Measurements from ENCODE around the gene ATG2B. TPM values are rescaled to one million over a fixed set of nuclear protein-coding genes. Genes with fewer than 3 reads are reported as not detected.

ATG2B gene
- total and polyA plus RNA-seq, 10 of the 15 experiments (the other 5 are each of a cell fraction or from before 2014, with no cell fraction given), result 0.84 to 15.4 (median 9.9) TPM

DNA sequence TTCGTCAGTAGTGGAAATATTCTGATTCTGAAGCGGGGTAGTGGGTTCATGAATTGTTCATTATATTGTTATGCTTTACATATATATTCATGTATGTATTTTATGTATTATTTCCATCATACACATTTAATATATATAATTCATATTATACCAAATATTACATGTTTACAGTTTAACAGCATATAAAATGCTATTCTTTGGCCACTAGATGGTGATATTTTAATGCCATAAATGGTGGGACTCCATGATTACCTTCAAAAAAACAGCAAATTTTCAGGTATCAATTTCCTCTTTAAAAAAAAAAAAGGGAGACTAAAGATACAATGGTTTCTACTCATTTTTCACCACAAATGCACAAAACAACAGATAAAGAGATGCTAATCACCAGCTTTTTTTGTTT, 66.1 kb downstream of the ATG2B start (continued):
- TF ChIP-seq, protein P1, sequence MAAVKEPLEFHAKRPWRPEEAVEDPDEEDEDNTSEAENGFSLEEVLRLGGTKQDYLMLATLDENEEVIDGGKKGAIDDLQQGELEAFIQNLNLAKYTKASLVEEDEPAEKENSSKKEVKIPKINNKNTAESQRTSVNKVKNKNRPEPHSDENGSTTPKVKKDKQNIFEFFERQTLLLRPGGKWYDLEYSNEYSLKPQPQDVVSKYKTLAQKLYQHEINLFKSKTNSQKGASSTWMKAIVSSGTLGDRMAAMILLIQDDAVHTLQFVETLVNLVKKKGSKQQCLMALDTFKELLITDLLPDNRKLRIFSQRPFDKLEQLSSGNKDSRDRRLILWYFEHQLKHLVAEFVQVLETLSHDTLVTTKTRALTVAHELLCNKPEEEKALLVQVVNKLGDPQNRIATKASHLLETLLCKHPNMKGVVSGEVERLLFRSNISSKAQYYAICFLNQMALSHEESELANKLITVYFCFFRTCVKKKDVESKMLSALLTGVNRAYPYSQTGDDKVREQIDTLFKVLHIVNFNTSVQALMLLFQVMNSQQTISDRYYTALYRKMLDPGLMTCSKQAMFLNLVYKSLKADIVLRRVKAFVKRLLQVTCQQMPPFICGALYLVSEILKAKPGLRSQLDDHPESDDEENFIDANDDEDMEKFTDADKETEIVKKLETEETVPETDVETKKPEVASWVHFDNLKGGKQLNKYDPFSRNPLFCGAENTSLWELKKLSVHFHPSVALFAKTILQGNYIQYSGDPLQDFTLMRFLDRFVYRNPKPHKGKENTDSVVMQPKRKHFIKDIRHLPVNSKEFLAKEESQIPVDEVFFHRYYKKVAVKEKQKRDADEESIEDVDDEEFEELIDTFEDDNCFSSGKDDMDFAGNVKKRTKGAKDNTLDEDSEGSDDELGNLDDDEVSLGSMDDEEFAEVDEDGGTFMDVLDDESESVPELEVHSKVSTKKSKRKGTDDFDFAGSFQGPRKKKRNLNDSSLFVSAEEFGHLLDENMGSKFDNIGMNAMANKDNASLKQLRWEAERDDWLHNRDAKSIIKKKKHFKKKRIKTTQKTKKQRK (IDR thresholded peaks at IDR 0.05; ENCODE audit: low read depth, low read length), result no peak
- TF ChIP-seq DPF2 (IDR thresholded peaks at IDR 0.05) (no peak), SPI1 (IDR thresholded peaks at IDR 0.05; ENCODE audit: borderline replicate concordance, insufficient read depth, low read depth, low read length) (no peak), ZBED1 (IDR thresholded peaks at IDR 0.05; ENCODE audit: borderline replicate concordance) (no peak), ASH2L (IDR thresholded peaks at IDR 0.05; ENCODE audit: borderline replicate concordance, low read depth) (no peak), EZH2 (IDR thresholded peaks at IDR 0.05; ENCODE audit: borderline replicate concordance, control insufficient read depth, low read depth, low read length) (no peak), KLF5 (IDR thresholded peaks at IDR 0.05; ENCODE audit: partially characterized antibody) (no peak), STAT3 (IDR thresholded peaks at IDR 0.05; ENCODE audit: low read depth, low read length) (no peak), ZNF24 (IDR thresholded peaks at IDR 0.05) (no peak), ZSCAN29 (IDR thresholded peaks at IDR 0.05) (no peak), SUZ12 (IDR thresholded peaks at IDR 0.05; ENCODE audit: unreplicated experiment) (no peak), NBN (IDR thresholded peaks at IDR 0.05) (no peak), NFIC (IDR thresholded peaks at IDR 0.05; ENCODE audit: low read depth, low read length) (no peak)
- TF ChIP-seq, protein P2, sequence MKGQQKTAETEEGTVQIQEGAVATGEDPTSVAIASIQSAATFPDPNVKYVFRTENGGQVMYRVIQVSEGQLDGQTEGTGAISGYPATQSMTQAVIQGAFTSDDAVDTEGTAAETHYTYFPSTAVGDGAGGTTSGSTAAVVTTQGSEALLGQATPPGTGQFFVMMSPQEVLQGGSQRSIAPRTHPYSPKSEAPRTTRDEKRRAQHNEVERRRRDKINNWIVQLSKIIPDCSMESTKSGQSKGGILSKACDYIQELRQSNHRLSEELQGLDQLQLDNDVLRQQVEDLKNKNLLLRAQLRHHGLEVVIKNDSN (IDR thresholded peaks at IDR 0.05; ENCODE audit: borderline replicate concordance, extremely low read length, insufficient read depth, low read depth, low read length), result no peak
- TF ChIP-seq, protein P3, sequence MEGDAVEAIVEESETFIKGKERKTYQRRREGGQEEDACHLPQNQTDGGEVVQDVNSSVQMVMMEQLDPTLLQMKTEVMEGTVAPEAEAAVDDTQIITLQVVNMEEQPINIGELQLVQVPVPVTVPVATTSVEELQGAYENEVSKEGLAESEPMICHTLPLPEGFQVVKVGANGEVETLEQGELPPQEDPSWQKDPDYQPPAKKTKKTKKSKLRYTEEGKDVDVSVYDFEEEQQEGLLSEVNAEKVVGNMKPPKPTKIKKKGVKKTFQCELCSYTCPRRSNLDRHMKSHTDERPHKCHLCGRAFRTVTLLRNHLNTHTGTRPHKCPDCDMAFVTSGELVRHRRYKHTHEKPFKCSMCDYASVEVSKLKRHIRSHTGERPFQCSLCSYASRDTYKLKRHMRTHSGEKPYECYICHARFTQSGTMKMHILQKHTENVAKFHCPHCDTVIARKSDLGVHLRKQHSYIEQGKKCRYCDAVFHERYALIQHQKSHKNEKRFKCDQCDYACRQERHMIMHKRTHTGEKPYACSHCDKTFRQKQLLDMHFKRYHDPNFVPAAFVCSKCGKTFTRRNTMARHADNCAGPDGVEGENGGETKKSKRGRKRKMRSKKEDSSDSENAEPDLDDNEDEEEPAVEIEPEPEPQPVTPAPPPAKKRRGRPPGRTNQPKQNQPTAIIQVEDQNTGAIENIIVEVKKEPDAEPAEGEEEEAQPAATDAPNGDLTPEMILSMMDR (IDR thresholded peaks at IDR 0.05 in 2 of 3, conservative IDR thresholded peaks at IDR 0.05 in 1 of 3; ENCODE audit: control insufficient read depth in 2 of 3, extremely low read depth in 1 of 3, insufficient read depth in 1 of 3, low read depth in 3 of 3, low read length in 3 of 3), result peak; percentile 19 to 50 (median 39); a peak in 4 of 6 replicates
- TF ChIP-seq, protein P4, sequence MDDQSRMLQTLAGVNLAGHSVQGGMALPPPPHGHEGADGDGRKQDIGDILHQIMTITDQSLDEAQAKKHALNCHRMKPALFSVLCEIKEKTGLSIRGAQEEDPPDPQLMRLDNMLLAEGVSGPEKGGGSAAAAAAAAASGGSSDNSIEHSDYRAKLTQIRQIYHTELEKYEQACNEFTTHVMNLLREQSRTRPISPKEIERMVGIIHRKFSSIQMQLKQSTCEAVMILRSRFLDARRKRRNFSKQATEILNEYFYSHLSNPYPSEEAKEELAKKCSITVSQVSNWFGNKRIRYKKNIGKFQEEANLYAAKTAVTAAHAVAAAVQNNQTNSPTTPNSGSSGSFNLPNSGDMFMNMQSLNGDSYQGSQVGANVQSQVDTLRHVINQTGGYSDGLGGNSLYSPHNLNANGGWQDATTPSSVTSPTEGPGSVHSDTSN (IDR thresholded peaks at IDR 0.05; ENCODE audit: insufficient replicate concordance, low read depth, low read length), result no peak
- TF ChIP-seq, protein P5, sequence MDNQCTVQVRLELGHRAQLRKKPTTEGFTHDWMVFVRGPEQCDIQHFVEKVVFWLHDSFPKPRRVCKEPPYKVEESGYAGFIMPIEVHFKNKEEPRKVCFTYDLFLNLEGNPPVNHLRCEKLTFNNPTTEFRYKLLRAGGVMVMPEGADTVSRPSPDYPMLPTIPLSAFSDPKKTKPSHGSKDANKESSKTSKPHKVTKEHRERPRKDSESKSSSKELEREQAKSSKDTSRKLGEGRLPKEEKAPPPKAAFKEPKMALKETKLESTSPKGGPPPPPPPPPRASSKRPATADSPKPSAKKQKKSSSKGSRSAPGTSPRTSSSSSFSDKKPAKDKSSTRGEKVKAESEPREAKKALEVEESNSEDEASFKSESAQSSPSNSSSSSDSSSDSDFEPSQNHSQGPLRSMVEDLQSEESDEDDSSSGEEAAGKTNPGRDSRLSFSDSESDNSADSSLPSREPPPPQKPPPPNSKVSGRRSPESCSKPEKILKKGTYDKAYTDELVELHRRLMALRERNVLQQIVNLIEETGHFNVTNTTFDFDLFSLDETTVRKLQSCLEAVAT (IDR thresholded peaks at IDR 0.05), result no peak
- TF ChIP-seq, protein P6, sequence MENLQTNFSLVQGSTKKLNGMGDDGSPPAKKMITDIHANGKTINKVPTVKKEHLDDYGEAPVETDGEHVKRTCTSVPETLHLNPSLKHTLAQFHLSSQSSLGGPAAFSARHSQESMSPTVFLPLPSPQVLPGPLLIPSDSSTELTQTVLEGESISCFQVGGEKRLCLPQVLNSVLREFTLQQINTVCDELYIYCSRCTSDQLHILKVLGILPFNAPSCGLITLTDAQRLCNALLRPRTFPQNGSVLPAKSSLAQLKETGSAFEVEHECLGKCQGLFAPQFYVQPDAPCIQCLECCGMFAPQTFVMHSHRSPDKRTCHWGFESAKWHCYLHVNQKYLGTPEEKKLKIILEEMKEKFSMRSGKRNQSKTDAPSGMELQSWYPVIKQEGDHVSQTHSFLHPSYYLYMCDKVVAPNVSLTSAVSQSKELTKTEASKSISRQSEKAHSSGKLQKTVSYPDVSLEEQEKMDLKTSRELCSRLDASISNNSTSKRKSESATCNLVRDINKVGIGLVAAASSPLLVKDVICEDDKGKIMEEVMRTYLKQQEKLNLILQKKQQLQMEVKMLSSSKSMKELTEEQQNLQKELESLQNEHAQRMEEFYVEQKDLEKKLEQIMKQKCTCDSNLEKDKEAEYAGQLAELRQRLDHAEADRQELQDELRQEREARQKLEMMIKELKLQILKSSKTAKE (IDR thresholded peaks at IDR 0.05; ENCODE audit: low read depth, poor library complexity, severe bottlenecking), result no peak
